Stimulated activated CD8-positive, alpha-beta memory T cell treated with anti-CD3 and anti-CD28 coated beads, Interleukin-12 subunit alpha, Interleukin-12 subunit beta, amount 100 ng/mL, for 24 hours (primary cell): ENCODE data around the gene VCP.

Experiments used
- DNase-seq: peaks from one replicate; pipeline ENCODE4 v3.0.0-alpha.2; 2020; ENCODE audit errors: extremely low read depth

The VCP gene

GRCh38 chr9:35103660-35104191 is 31.3 kb upstream of the VCP start:
- DNase-seq = no peak

DNA sequence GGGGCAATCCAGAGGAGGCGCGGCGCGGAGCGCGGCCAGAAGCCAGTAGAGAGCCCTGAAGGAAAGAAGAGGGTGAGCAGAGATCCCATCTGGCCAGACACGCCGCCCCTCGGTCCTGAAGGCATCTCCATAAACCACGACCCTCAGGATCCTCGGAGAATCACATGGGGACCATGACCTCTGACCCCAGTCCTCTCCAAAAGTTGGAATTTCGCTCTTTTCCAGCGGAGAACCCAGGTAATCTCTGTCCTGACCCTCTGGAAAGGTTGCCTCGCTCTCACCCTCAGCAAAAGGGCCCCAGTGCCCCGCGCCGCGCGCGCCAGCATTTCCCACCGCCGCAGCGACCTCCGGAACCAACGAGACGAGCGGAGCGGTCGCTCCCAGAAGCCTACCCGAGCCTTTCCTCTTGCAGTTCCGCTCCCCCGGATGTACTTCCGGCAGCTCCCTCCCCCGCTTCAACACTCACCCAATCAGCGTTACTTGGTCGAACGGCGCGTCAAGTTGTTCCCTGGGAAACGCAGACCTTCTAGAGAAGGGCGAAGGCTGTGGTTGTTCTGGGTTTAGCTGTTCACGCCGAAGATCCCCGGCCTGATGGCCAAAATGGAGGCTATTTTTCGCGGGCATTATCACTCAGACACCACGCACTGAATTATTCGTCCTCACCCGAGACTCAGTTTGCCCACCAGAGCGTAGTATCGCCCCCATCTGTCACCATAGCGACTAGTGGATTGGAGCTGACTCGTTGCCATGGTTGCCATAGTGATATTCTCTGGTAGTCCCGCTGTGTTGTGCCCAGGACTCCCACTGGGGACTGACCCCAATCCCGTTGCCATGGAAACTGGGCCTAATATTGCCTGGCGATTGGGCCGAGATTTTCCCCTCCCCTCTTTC is 30.6 kb upstream of the VCP start, which contains the start of gene STOML2:
STOML2 (minus strand) TSS at position 363 of the 891 bp plus-strand sequence; CDS start at position 326, 37 bp downstream.
- peak; percentile 82 for DNase-seq

DNA sequence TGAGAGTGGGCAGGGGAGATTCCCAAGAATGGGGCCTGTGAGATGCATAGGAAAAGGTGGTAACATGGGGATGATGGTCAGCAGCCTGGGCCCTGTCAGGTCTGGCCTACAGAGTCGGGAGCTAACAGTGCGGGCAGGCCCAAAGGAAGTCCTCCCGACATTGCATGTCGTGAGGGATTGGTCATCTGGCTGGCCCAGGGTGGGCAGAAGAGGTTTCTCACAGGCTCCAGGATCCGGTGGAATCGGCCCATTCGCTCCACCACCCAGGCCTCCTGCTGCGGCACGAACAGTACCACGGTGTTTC is 30.0 kb upstream of the VCP start:
- DNase-seq = no peak

- no peak for DNase-seq
Measured at GRCh38 chr9:35097573-35097972, 25.1 kb upstream of the VCP start.

DNA sequence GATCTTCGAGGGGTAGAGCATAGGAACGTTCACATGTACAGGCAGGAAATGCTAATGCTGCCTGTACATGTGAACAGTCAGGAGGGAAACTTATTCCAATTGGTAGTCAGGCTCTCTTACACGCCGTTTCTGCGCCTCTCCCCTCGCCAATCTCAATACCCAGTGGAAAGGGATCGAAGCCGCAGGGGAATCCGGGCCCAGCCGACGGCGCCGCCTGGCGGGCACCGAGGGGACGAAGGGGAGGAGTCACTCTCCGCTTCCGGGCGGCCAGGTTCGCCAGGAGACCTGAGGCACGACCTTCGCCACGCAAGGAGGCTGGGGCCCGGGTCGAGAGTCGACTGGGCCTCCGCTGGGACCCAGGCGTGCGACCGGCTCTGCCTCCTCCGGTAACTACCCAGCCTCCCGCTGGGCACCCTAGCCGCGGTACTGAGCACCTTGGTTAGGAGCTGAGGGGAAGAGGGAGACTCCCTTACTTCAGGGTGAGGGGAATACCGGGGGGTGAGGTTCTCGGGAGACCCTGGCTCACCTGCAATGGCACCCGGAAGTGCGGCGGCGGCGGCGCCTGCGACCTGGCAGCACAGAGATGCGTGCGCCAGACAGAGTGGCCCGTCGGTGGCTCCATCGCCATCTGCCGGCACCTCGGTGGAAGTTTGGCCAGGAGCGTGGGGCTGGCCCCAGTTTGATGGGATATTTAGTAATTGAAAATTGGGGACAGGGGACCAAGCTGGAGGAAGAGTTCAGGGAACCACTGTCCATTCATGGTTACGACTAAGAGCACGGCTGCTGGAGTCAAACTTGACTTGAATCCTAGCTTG is 23.8 kb upstream of the VCP start, which contains the start of gene PIGO:
PIGO (minus strand) TSS at position 557 of the 815 bp plus-strand sequence. CDS start 1,026 bp downstream, outside the sequence.
- DNase-seq = peak; percentile 73

- DNase-seq = no peak
Measured at GRCh38 chr9:35091536-35091935, 19.1 kb upstream of the VCP start.

DNA sequence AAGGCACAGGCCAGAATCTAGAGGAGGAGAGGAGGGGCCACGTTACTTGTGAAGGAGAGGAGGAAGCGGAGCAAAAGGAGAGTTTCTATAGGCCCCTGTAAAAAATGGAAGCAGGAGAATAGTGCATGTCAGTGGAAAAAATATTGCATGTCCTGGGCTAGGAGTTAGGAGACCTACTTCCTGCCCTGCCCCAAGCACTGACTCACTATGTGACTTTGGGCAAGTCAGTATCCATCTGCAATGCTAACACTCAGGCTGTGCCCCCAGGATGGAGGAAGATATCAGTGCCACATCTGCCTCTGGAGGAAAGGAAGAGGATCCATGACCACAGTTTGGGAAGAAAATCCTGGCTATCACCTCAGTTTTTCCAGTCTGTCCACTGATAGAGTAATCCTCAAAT is 17.0 kb upstream of the VCP start:
- DNase-seq = no peak

- DNase-seq = no peak
Measured at GRCh38 chr9:35085078-35085477, 12.7 kb upstream of the VCP start.

- DNase-seq = peak; percentile 70
Measured at GRCh38 chr9:35079426-35080341, 7.3 kb upstream of the VCP start, which contains the start of gene FANCG. FANCG (minus strand) TSS chr9:35079942; CDS start chr9:35079524, 418 bp downstream.

DNA sequence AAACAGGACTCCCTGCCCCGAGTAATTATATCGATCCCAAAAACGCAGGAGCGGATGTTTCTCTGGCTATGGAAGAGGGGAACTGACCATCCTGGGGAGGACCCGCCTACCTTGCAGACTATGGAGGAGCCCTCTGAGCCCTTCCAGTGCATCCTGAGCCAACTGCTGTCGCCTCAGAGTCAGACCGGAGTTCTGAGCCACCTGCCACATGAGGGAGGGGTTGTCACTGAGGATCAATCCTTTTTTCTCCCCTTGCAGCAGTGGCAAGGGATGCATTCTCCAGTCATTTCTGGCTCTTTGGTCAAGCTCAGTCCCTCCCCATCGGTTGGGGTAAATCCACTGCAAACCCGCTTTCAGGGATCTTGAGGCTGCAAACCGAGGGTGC is 6.6 kb upstream of the VCP start:
- no peak for DNase-seq

DNA sequence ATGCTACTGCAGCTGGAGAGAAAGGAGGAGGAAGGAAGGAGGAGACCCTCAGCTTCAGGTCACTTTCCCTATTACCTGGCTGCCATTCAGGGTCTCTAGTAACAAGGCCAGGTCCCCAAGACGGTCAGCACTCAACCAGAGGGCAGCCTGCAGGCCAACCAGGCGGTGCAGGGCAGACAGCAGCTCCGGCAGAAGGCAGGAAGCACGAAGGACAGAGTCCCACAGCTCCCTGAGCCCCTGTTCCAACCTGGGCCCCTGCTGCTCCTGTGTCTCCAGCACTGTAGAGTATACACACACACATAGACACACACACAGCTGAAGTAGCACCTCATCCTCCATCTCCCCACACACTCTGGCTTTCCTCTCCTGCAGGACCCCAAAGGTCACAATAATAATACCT is 5.6 kb upstream of the VCP start:
- DNase-seq = no peak

GRCh38 chr9:35076848-35077247 is 4.4 kb upstream of the VCP start:
- DNase-seq = no peak

DNA sequence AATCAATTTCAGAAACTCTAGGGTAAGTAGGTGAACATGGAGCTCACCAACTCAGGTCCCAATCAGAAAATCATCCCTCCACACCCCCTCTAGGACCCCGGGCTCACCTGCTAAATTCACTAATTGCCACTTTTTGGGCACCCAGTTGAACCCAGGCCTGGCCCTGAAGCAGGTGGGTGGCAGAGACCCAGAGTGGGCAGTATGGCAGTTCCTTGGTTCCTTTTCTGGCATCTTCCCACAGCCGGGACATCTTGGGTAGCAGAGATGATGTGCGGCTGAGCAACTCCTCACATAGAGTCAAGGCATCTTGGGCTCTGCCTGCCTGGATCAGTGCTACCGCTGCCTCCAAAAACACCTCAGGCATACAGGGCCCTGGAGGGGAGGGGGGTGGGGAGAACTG is 2.9 kb upstream of the VCP start:
- no peak for DNase-seq

DNA sequence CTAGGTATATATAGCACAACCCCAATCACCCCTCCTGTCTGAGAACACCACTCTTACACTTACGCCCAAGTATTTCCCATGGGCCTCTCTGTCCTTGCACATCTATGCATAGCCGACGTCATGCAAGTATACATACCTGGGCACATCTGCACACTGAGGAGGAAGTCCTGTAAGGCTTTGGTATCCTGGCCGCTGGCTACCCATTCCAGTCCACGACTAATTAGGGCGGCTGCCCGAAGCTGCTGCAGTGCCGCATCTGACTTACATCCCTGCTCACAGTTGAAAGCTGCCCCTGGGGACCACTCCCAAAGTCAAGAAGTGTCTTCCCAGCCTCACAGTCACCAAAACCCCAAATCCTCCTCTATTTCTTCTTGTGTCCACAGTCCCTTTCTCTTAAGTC is 2.4 kb upstream of the VCP start:
- no peak for DNase-seq

- DNase-seq = no peak
Measured at GRCh38 chr9:35074141-35074540, 1.7 kb upstream of the VCP start.

GRCh38 chr9:35073279-35073612 is 821 bp upstream of the VCP start:
- no peak for DNase-seq

DNA sequence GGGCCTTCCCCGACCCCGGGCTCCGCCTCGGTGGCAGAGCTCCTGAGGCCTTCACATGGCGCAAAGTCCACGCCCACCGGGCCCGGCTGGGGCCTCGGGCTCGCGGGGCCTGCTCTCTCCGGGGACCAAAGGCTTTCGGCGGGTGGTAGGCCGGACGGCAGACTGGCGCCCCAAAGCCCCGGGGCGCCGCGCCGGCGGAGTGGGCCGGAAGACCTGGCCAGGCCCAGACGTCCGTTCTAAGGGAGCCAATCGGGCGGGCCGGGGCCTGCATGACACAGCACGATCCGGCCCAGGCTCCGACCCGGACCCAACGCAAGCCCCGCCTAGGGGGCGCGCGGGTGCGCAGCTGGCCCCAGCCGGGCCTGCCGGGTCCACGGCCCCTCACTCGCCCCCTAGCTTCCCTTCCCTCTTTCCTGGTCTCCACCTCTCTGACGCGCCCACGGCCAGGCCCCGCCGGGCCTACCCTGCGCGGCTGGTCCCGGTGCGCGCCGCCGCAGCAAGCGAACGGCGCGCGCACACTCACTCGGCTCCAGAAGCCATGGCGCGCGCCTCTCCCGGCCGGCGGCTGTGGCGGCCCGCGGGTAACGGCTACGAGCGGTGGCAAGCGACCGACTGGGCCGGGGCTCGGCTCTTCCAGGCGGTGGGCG is 488 bp downstream of the VCP start:
- peak; percentile 54 for DNase-seq

- DNase-seq = no peak
Measured at GRCh38 chr9:35070823-35071813, 1.3 kb downstream of the VCP start.

- no peak for DNase-seq
Measured at GRCh38 chr9:35069020-35069419, 3.4 kb downstream of the VCP start.

GRCh38 chr9:35067056-35067455 is 5.4 kb downstream of the VCP start:
- DNase-seq = no peak
